ENCODE measurements around the gene EFCAB14. TPM values are rescaled to one million over a fixed set of nuclear protein-coding genes. Genes with fewer than 3 reads are reported as not detected.

Gene EFCAB14
- total and polyA plus RNA-seq, 2 of the 4 experiments (the other 2 are of a cell fraction), result 28.6 to 43.0 TPM

DNA sequence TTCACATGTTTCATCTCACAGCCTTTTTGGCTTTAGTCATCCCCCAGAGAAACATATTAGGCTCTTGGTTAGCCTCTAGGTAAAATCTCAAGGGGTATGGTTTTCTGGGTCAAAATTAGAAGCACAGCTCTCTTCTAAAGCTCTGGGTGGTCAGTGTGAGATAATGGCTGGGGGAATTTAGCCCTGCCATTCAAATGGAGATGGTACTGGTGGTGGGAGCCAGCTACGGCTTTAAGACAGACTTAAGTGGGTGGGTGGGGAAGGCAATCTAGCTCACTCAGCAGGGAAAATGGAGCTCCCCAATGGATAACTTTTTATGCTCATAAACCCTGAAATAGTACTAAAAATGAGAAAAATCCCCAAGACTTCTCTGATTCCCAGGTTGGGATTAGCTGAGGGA is 41.6 kb downstream of the EFCAB14 start:
- Histone ChIP-seq H3K27ac (ENCODE audit: insufficient read depth, low read length) (no peak overlapping the region), H4K20me1 (ENCODE audit: insufficient read depth, low read length) (no peaks in the 10 kb centered on the region), H4K5ac (ENCODE audit: low read depth, low read length) (no peak overlapping the region), H3K9me1 (ENCODE audit: insufficient read depth, low read length) (peaks cover 14% of the 10 kb centered on the region), H3K4me1 (ENCODE audit: control insufficient read depth, insufficient read depth, low read length) (peaks cover 2% of the 10 kb centered on the region; the same call in 1 of the 2 replicates), H3K4me3 (ENCODE audit: insufficient read depth, low read depth, low read length) (no peak overlapping the region), H2BK20ac (ENCODE audit: low read depth, low read length) (no peak overlapping the region), H2AK9ac (replicated peaks; ENCODE audit: low read depth, low read length, poor library complexity) (no peak overlapping the region), H3K9ac (ENCODE audit: low read depth, low read length) (no peak overlapping the region), H3K14ac (replicated peaks; ENCODE audit: low read depth, low read length) (no peak overlapping the region), H2AFZ (replicated peaks; ENCODE audit: low read length, poor library complexity) (no peak overlapping the region), H3K23ac (ENCODE audit: low read depth, low read length) (no peak overlapping the region), H3K4me2 (ENCODE audit: low read depth, low read length) (no peak overlapping the region), H3K27me3 (ENCODE audit: control insufficient read depth, insufficient read depth, low read length) (no peaks in the 10 kb centered on the region), H3K9me3 (ENCODE audit: control insufficient read depth, insufficient read depth, low read length) (no peaks in the 10 kb centered on the region), H2BK15ac (ENCODE audit: low read depth, low read length) (no peak overlapping the region), H4K8ac (ENCODE audit: low read depth in 2 of 2, low read length in 2 of 2) (no peak overlapping the region), H4K91ac (ENCODE audit: insufficient read depth, low read depth, low read length) (no peak overlapping the region), H3K79me1 (ENCODE audit: low read depth in 1 of 2, low read length in 2 of 2) (no peaks in the 10 kb centered on the region; a peak in 2 of 4 replicates), H3K4ac (ENCODE audit: low read depth, low read length) (no peak overlapping the region), H2BK120ac (ENCODE audit: low read depth, low read length) (no peak overlapping the region), H3K18ac (ENCODE audit: low read depth, low read length) (no peak overlapping the region), H3K36me3 (ENCODE audit: control insufficient read depth, insufficient read depth, low read length) (peaks cover 25% of the 10 kb centered on the region), H2AK5ac (ENCODE audit: low read depth, low read length) (no peak overlapping the region), H3K56ac (ENCODE audit: extremely low read depth, insufficient read depth, low read length) (no peak overlapping the region), H2BK5ac (ENCODE audit: low read depth, low read length, poor library complexity, severe bottlenecking) (no peak overlapping the region)
- TSS peak; percentile 58 for BruUV-seq (replicated peaks)
- intact Hi-C loops (cut with micrococcal nuclease), result no loop called here
- dilution Hi-C loops (cut with HindIII; ENCODE audit: low sequenced_read_pairs, unreplicated experiment), result no loop called here
- CTCF ChIA-PET, result interaction anchor here (1.0 kb wide), 1 partner anchor 9 kb away, joined by 3 read pairs; no protein-coding TSS in a partner anchor
- ATAC-seq (ENCODE audit: low read depth) (no peak), DNase-seq (no peak)
- WGBS, 2 experiments (ENCODE audit: extremely low coverage in 2 of 2, insufficient read length in 1 of 2), result no CpG with 5 or more reads among the region's 1 CpG
- TF ChIP-seq CTCF (conservative IDR thresholded peaks at IDR 0.05; ENCODE audit: low read depth, low read length) (no peak), CEBPB (IDR thresholded peaks at IDR 0.05; ENCODE audit: low read depth, low read length) (no peak), POLR2A (IDR thresholded peaks at IDR 0.05; ENCODE audit: low read depth, low read length) (no peak)
- in situ Hi-C loops (cut with MboI; ENCODE audit: low sequenced_read_pairs), result no loop called here
- POLR2A ChIA-PET (ENCODE audit: unreplicated experiment), result no interaction called here

Data from IMR-90 (cell line).